Astrocyte (in vitro differentiated cells and primary cell): ENCODE results near the gene LRMDA. TPM values are rescaled to one million over a fixed set of nuclear protein-coding genes. Genes with fewer than 3 reads are reported as not detected.

ENCODE experiments used
- DNase-seq: peaks from one replicate; pipeline ENCODE4 v3.0.0-alpha.2; 2010; ENCODE audit warnings: low read depth
- FAIRE-seq: peaks from 2 replicates; lab custom pipeline; 2011; peaks lifted over from hg19 to GRCh38; lab: Jason Lieb, UNC
- H2AFZ ChIP-seq: 2 replicates; pipeline ENCODE4 v1.6.0; 2012; ENCODE audit warnings: low read depth, low read length, inconsistent platforms
- H3K27ac ChIP-seq: 2 replicates; pipeline ENCODE4 v1.5.1; 2011; ENCODE audit warnings: low read depth, low read length, inconsistent platforms
- H3K27me3 ChIP-seq: 2 replicates; pipeline ENCODE4 v1.6.0; 2011; ENCODE audit warnings: low read length, inconsistent platforms; ENCODE audit not compliant: insufficient read depth
- H3K36me3 ChIP-seq: 2 replicates; pipeline ENCODE4 v1.5.1; 2011; ENCODE audit warnings: low read length, inconsistent platforms; ENCODE audit not compliant: insufficient read depth
- H3K4me1 ChIP-seq: 2 replicates; pipeline ENCODE4 v1.5.1; 2011; ENCODE audit warnings: low read length, inconsistent platforms; ENCODE audit not compliant: insufficient read depth
- H3K4me2 ChIP-seq: 2 replicates; pipeline ENCODE4 v1.6.0; 2012; ENCODE audit warnings: low read length, inconsistent platforms
- H3K4me3 ChIP-seq: 2 replicates; pipeline ENCODE4 v1.5.1; 2011; ENCODE audit warnings: low read depth, mild to moderate bottlenecking, low read length, inconsistent platforms; ENCODE audit not compliant: insufficient read depth
- H3K79me2 ChIP-seq: 2 replicates; pipeline ENCODE4 v1.6.0; 2012; ENCODE audit warnings: mild to moderate bottlenecking, low read length, inconsistent platforms; ENCODE audit not compliant: insufficient read depth
- H3K9ac ChIP-seq: 2 replicates; pipeline ENCODE4 v1.6.0; 2012; ENCODE audit warnings: mild to moderate bottlenecking, low read length, inconsistent platforms
- H3K9me3 ChIP-seq: 2 replicates; pipeline ENCODE4 v1.5.1; 2012; ENCODE audit warnings: low read depth, mild to moderate bottlenecking, low read length, inconsistent platforms; ENCODE audit not compliant: insufficient read depth
- H4K20me1 ChIP-seq: 2 replicates; pipeline ENCODE4 v1.6.0; 2012; ENCODE audit warnings: low read length, inconsistent platforms; ENCODE audit not compliant: insufficient read depth
- H3K27ac Mint-ChIP-seq: one replicate; pipeline ENCODE4 v1.8.0; 2021; ENCODE audit warnings: mild to moderate bottlenecking, mixed read lengths; ENCODE audit not compliant: unreplicated experiment
- H3K27me3 Mint-ChIP-seq: one replicate; pipeline ENCODE4 v1.8.0; 2021; ENCODE audit warnings: low read depth, mixed read lengths; ENCODE audit not compliant: unreplicated experiment
- H3K36me3 Mint-ChIP-seq: one replicate; pipeline ENCODE4 v1.8.0; 2021; ENCODE audit warnings: low read depth, mixed read lengths; ENCODE audit not compliant: unreplicated experiment
- H3K4me1 Mint-ChIP-seq: one replicate; pipeline ENCODE4 v1.8.0; 2021; ENCODE audit warnings: low read depth, mixed read lengths; ENCODE audit not compliant: unreplicated experiment
- H3K4me3 Mint-ChIP-seq: one replicate; pipeline ENCODE4 v1.8.0; 2021; ENCODE audit warnings: mild to moderate bottlenecking, moderate library complexity, mixed read lengths; ENCODE audit not compliant: unreplicated experiment
- H3K9me3 Mint-ChIP-seq: one replicate; pipeline ENCODE4 v1.8.0; 2021; ENCODE audit warnings: mild to moderate bottlenecking, mixed read lengths; ENCODE audit not compliant: unreplicated experiment
- EZH2 ChIP-seq: IDR thresholded peaks from 2 replicates; pipeline ENCODE4 v1.6.1; 2012; ENCODE audit warnings: mild to moderate bottlenecking, low read length, inconsistent platforms; ENCODE audit not compliant: insufficient read depth
- total RNA-seq: library from RNA; stranded (reverse); gene quantifications from 2 replicates; pipeline ENCODE4 v1.2.1, GENCODE V29; 2021
- TF ChIP-seq, protein P1 (sequence below): IDR thresholded peaks from 2 replicates; pipeline ENCODE4 v1.5.1; 2011; ENCODE audit warnings: low read depth, mild to moderate bottlenecking, inconsistent platforms, low read length, moderate library complexity; ENCODE audit not compliant: insufficient read depth

Gene LRMDA
- total RNA-seq, 1 donor from 2014 or later, result 2.7 TPM

DNA sequence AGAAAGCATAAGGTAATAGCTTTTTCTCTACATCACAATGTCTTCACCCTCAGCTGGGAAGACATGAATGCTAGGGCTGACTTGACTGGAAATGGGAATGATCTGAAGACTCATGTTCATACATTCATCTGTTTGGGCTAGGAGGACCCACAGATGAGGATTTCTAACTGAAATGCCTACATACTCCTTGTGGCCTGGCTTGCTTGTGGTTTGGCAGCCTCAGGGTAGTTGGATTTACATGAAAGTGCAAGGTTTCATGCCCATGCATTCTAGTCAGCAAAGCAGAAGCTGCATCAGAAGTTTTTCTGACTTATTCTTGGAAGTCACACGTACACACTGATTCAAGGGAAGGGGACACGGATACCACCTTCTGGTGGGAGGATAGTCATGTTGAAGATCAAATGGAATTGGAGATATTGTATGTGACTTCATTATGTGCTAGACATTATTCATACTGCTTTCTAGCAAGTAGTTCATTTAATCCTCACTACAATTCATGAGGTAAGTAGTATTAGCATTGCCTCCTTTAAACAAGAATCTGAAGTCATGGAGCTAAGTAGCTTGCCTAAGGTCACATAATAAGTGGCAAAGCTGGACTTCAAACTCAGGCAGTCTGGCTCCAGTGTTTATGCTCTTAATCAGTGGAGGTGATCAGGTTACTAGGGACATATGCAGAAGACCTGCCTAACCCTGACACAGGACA, 957.0 kb downstream of the LRMDA start:
- TF ChIP-seq, protein P1, sequence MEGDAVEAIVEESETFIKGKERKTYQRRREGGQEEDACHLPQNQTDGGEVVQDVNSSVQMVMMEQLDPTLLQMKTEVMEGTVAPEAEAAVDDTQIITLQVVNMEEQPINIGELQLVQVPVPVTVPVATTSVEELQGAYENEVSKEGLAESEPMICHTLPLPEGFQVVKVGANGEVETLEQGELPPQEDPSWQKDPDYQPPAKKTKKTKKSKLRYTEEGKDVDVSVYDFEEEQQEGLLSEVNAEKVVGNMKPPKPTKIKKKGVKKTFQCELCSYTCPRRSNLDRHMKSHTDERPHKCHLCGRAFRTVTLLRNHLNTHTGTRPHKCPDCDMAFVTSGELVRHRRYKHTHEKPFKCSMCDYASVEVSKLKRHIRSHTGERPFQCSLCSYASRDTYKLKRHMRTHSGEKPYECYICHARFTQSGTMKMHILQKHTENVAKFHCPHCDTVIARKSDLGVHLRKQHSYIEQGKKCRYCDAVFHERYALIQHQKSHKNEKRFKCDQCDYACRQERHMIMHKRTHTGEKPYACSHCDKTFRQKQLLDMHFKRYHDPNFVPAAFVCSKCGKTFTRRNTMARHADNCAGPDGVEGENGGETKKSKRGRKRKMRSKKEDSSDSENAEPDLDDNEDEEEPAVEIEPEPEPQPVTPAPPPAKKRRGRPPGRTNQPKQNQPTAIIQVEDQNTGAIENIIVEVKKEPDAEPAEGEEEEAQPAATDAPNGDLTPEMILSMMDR, result no peak
- TF ChIP-seq EZH2, result no peak
- Histone ChIP-seq H3K27me3 (no peaks in the 10 kb centered on the region), H3K4me1 (no peaks in the 10 kb centered on the region), H4K20me1 (no peaks in the 10 kb centered on the region), H3K79me2 (no peaks in the 10 kb centered on the region), H3K4me2 (no peak overlapping the region), H3K4me3 (no peak overlapping the region), H3K9ac (no peak overlapping the region), H2AFZ (no peak overlapping the region), H3K36me3 (no peaks in the 10 kb centered on the region), H3K9me3 (no peaks in the 10 kb centered on the region), H3K27ac (no peak overlapping the region)
- FAIRE-seq, result peak; percentile 69
- peak; percentile 83 for DNase-seq
- Mint-ChIP-seq H3K4me1 (peaks cover 6% of the 10 kb centered on the region), H3K27ac (peak overlapping the region; percentile 22), H3K27me3 (no peaks in the 10 kb centered on the region), H3K36me3 (no peaks in the 10 kb centered on the region), H3K9me3 (peaks cover 4% of the 10 kb centered on the region), H3K4me3 (no peak overlapping the region)

DNA sequence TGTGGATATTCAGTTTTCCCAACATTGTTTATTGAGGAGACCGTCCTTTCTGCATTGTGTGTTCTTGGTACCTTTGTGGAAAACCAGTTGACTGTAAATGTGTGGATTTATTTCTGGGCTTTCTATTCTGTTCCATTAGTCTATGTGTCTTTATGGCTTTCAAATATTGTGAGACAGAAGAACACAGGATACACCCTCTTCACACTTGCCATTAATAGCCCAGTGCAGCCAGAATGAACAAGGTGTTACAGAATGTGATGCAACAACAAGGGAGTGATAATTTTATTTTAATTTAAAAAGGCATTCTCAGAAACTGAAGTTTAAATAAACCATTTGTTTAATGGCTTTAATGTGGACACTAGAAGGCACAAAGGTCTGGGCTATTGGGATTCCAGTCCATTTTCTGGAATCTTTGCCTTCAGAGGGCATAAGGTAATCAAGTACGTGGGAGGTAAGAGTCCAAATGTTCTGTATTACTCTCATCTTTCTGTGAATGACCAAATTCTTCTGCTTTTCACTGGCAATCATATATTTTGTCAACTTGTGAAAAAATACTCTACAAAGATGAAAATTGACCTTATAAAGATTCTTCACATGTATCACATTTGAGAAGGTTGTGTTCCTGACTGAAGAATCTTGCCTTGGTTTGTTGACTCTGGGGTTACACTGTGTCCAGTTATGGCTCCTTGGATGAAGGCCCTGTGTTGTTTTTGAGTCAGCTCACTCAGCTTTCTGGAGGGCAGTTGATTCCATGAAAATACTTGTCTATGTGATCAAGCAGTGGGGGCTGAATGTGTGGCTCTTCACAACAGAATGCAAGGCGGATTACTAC, 962.7 kb downstream of the LRMDA start:
- Histone ChIP-seq H3K27ac (no peak overlapping the region), H3K27me3 (no peaks in the 10 kb centered on the region), H3K9ac (no peak overlapping the region), H2AFZ (no peak overlapping the region), H3K36me3 (no peaks in the 10 kb centered on the region), H4K20me1 (no peaks in the 10 kb centered on the region), H3K79me2 (no peaks in the 10 kb centered on the region), H3K4me2 (no peak overlapping the region), H3K4me1 (peaks cover 22% of the 10 kb centered on the region), H3K4me3 (no peak overlapping the region), H3K9me3 (no peaks in the 10 kb centered on the region)
- Mint-ChIP-seq H3K4me3 (no peak overlapping the region), H3K27me3 (no peaks in the 10 kb centered on the region), H3K4me1 (peaks cover 3% of the 10 kb centered on the region), H3K9me3 (no peaks in the 10 kb centered on the region), H3K27ac (no peak overlapping the region), H3K36me3 (no peaks in the 10 kb centered on the region)
- TF ChIP-seq, protein P1, result no peak
- TF ChIP-seq EZH2, result no peak
- DNase-seq (no peak), FAIRE-seq (peak; percentile 68)
